Ecto neural progenitor cell (in vitro differentiated cells): Measurements from ENCODE around the gene MLLT3.

Experiments
- DNase-seq: peaks from one replicate; pipeline ENCODE4 v3.0.0-alpha.2; 2018; ENCODE audit warnings: low spot score

Gene MLLT3

DNA sequence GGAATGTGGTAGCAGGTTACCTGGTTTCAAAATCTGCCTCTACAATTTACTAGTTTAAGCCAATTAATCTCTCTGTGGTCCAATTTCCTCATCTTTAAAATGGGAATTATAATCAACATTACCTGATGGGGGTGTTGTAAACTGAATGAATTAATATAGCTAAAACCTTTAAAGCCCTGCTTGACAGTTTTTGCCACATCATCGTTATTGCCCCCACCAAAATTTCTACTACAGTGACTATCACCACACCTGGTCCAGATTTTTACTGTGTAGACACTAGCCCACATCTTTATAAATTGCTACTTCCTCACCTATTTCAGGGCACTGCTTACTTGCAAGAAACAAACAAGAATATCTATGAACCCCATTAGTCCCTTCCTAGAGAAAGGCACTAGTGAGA, 65.0 kb downstream of the MLLT3 start:
- no peak for DNase-seq

DNA sequence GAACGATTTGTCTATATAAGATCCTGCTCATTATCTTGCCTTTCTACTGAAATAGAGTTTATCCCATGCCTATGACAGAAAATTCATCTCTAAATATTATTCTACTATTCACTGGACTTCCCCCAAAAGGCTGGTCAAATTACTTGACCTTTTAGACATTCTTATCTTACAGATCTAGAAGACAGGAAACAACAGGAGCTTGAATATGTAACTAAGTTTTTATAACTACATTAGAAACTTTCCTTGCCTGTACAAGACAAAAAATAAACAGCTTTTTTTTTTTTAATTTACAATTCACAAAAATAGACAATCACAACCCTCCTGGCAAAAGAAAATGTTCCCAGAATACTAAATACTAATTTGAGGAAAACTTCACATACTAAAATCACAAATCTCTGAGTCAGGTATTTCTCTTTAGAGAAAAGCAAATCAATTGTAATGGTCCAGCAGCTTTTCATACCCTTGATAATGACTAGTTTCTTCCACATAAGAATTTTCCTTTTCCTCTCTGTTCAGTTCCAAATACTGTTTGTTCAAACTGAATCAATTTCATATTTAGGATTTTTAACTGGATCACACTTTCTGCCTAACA, 68.6 kb downstream of the MLLT3 start:
- DNase-seq: no peak

DNA sequence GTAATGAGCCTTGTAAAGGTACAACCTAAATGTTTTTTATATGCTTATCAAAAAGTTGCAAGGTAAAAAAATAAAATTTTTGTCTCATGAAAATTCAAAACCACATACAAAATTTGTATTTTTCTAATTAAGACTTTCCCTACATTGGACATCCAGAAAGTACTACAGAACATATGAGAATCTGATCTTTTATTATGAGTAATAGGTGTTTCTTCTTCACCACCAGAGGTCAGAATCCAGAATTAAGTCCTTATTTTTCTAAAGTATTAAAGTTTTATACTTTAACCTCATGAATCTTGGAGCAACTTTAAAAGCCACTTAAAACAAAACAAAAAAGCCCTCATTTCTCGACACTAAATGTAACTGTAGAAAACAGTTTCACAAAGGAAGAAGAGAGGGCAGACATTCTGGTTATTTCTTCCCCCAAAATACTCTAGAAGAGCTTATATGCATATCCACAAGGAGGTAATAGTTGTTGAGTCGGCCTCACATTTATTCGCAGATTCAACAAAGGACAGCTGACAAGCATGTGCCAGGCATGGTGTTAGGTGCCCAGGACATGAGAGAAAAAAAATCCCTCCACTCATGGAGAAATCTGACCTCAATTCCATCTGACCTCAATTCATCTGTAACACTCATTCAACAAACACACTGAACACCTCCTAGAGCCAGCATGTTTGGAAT, 69.3 kb downstream of the MLLT3 start:
- no peak for DNase-seq

DNA sequence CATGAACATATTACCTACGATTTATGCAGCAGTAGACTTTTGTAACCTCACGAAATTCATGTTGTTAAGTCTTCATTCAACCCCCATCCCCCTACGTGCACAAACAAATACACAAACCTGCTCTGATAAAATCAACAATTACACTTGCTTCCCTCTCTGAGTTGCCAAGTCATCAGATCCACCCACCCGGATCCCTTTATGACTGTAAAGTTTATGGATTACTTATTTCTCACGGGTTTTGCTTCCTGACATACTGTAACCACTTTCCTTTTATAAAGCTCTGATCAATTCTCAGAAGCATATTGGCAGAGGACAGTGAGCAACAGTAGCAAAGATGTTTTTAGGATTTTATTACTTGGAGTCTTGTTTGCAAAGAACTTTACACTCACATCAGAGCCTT, 70.5 kb downstream of the MLLT3 start:
- no peak for DNase-seq

- no peak for DNase-seq
Measured at GRCh38 chr9:20551236-20551635, 71.1 kb downstream of the MLLT3 start.

GRCh38 chr9:20550326-20550725, 72.0 kb downstream of the MLLT3 start:
- DNase-seq: no peak

- DNase-seq: no peak
Measured at GRCh38 chr9:20549053-20549452, 73.2 kb downstream of the MLLT3 start.

- no peak for DNase-seq
Measured at GRCh38 chr9:20545023-20545622, 77.2 kb downstream of the MLLT3 start.

- DNase-seq: no peak
Measured at GRCh38 chr9:20540169-20540863, 82.0 kb downstream of the MLLT3 start.

- DNase-seq: no peak
Measured at GRCh38 chr9:20538956-20539355, 83.3 kb downstream of the MLLT3 start.

- DNase-seq: no peak
Measured at GRCh38 chr9:20538092-20538491, 84.2 kb downstream of the MLLT3 start.

DNA sequence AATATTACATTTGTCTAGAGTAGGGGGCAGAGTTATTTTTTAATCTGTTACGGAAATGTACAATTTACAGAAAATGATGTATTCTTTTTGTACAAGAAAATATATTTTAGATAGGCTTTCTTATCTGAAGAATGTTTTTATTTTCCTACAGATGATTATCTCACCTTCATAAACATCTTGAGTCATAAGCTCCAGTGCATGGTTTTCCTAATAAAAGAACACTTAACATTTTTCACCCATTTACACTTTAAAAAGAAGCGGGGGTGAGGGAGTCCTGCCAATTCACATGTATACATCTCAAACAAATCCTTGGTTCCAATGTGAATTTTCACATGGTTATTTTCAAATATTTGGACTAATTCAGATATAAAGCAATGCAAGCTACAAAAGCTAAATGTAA, 85.0 kb downstream of the MLLT3 start:
- DNase-seq: no peak

DNA sequence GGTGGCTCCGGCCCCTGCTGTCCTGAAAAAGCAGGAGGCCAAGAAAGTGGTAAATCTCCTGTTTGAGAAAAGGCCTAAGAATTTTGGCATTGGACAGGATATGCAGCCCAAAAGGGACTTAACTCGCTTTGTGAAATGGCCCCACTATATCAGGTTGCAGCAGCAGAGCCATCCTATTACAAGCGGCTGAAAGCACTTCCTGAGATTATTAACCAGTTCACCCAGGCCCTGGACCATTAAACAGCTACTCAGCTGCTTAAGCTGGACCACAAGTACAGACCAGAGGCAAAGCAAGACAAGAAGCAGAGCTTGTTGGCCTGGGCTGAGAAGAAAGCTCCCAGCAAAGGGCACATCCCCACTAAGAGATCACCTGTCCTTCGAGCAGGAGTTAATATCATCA, 89.7 kb downstream of the MLLT3 start:
- DNase-seq: no peak

GRCh38 chr9:20529837-20530236, 92.5 kb downstream of the MLLT3 start:
- DNase-seq: no peak

- DNase-seq: no peak
Measured at GRCh38 chr9:20528253-20528652, 94.0 kb downstream of the MLLT3 start.

- DNase-seq: no peak
Measured at GRCh38 chr9:20526500-20527319, 95.6 kb downstream of the MLLT3 start.

DNA sequence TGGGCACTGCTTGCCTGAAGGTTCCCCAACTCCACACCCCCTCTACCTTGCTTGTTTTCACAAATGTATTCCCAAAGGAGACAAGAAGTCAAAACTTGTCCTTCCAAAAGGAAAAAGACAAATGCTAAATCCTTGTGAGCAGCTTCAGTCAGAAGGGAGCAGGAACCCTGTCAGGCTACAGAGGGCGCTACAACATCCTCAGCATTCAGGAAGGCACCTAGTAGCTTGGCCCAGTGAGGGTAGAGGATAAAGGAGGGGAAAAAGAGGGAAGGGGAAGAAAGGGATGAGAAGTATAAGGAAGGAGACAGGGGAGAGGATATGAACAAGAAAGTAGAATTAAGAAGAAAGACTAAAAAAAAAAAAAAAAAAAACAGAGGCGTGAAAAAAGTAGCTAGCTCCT, 97.5 kb downstream of the MLLT3 start:
- no peak for DNase-seq

GRCh38 chr9:20518737-20519136, 103.6 kb downstream of the MLLT3 start:
- DNase-seq: no peak

DNA sequence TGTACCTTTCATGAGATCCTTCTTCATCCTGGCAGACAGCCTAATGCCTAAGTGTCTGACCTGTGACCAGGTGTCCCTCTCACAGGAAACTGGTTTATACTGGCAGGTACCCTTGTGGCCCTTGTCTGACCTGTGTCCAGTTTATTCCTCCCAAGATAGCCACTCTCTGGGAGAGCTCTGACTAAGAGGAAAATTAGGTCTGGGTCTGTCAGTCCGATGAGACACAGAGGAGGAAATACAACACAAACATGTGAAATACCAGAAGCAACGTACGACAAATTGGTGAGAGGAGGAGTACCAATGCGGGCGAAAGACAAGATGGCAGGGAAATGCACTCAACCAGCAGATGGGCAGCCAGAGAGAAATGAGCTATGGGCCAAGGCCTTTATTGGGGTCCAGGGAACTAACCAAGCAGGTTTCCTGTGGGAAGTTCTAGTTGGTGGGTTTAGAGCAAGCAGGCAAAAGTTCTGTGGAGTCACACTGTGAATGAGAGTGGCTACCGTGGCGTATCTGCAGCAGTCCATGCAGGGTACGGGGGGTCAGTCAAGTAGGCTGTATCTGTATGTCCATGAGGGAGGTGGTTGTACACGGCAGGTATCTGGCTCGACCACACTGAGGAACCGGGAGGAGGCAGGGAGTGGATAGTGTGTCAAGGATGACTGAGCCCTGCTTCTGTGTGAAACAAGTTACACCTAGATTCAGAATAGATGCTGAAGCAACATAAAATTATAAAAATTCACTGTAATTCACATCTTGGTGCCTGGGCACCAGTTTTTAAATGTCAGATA, 109.0 kb downstream of the MLLT3 start:
- DNase-seq: no peak

GRCh38 chr9:20512636-20513035, 109.7 kb downstream of the MLLT3 start:
- no peak for DNase-seq

GRCh38 chr9:20512106-20512505, 110.2 kb downstream of the MLLT3 start:
- no peak for DNase-seq
